PFSK-1 (cell line): ENCODE results near the gene MACROD1.

Source experiments
- FOXP2 ChIP-seq: optimal IDR thresholded peaks from 2 replicates; pipeline ENCODE3; 2011; ENCODE audit warnings: borderline replicate concordance, control low read depth, inconsistent platforms; ENCODE audit not compliant: insufficient read depth; ENCODE audit errors: extremely low read length, extremely low read depth
- POLR2AphosphoS5 ChIP-seq: IDR thresholded peaks from 2 replicates; pipeline ENCODE4 v1.6.1; 2012; ENCODE audit warnings: low read depth, mild to moderate bottlenecking, control low read depth, low read length, moderate library complexity
- SIN3A ChIP-seq: IDR thresholded peaks from 2 replicates; pipeline ENCODE4 v1.6.1; 2012; ENCODE audit warnings: mild to moderate bottlenecking, low read length, moderate library complexity, borderline replicate concordance; ENCODE audit not compliant: insufficient read depth
- TAF1 ChIP-seq: IDR thresholded peaks from 2 replicates; pipeline ENCODE4 v1.6.1; 2012; ENCODE audit warnings: low read length, control low read depth, borderline replicate concordance; ENCODE audit not compliant: insufficient read depth
- TF ChIP-seq, protein P1 (sequence below), 2 experiments: IDR thresholded peaks; 2 replicates each; pipeline versions ENCODE4 v1.6.1 to v1.8.0; 2011 to 2012; ENCODE audit warnings: low read depth in 2 of 2, low read length in 2 of 2, control low read depth in 1 of 2, inconsistent platforms in 1 of 2, mild to moderate bottlenecking in 1 of 2, moderate library complexity in 1 of 2; ENCODE audit not compliant: insufficient read depth in 1 of 2

Gene MACROD1

DNA sequence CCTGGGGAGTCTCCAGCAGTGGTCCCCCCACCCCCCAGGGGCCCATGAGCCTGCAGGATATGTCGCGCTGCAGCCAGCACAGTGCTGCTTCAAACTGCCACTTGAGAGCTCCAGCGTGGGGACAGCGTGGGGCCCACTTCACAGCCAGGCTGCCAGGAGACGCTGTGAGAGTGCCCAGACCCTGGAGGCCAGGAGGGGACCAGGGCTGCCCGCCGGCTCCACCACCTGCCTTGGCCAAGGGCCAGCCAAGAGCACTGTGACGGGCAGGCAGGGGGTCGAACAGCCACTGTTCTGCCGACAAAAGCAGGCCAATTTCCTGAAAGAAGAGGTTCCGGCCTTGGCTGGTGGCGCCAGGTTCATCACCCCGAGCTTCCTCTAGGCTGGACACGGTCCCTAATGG, 70.0 kb downstream of the MACROD1 start:
- no peak for TF ChIP-seq TAF1
- TF ChIP-seq SIN3A: no peak
- TF ChIP-seq, protein P1, sequence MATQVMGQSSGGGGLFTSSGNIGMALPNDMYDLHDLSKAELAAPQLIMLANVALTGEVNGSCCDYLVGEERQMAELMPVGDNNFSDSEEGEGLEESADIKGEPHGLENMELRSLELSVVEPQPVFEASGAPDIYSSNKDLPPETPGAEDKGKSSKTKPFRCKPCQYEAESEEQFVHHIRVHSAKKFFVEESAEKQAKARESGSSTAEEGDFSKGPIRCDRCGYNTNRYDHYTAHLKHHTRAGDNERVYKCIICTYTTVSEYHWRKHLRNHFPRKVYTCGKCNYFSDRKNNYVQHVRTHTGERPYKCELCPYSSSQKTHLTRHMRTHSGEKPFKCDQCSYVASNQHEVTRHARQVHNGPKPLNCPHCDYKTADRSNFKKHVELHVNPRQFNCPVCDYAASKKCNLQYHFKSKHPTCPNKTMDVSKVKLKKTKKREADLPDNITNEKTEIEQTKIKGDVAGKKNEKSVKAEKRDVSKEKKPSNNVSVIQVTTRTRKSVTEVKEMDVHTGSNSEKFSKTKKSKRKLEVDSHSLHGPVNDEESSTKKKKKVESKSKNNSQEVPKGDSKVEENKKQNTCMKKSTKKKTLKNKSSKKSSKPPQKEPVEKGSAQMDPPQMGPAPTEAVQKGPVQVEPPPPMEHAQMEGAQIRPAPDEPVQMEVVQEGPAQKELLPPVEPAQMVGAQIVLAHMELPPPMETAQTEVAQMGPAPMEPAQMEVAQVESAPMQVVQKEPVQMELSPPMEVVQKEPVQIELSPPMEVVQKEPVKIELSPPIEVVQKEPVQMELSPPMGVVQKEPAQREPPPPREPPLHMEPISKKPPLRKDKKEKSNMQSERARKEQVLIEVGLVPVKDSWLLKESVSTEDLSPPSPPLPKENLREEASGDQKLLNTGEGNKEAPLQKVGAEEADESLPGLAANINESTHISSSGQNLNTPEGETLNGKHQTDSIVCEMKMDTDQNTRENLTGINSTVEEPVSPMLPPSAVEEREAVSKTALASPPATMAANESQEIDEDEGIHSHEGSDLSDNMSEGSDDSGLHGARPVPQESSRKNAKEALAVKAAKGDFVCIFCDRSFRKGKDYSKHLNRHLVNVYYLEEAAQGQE (IDR thresholded peaks at IDR 0.05; ENCODE audit: insufficient read depth in 1 of 2, low read depth in 2 of 2, low read length in 2 of 2): no peak
- TF ChIP-seq FOXP2: no peak
- no peak for TF ChIP-seq POLR2AphosphoS5

DNA sequence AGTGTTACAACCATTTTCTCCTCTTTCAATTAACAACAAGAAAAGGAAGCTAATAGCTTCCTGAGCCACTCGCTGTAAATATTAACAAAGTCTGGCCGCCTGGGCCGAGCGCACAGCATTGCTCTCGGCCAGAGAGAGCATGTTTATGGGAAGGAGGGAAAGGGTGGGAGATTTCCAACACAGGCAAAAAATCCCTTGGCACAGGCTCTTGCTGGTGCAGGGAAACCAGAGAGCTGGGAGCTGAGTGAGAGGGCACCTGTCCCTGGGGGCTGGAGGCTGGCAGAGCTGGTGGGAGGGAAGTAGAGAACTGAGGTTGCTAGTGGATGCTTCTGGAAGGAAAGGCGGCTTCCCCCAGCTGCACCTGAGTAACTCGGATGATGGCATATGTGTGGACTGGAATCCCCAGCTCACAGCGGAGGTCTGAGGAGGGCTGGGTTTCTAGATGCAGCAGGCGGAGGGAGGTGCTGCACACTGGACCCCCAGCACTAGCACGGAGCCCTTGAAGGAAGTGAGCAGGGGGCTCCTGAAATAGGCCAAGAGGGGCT, 70.6 kb downstream of the MACROD1 start:
- TF ChIP-seq SIN3A (no peak), POLR2AphosphoS5 (no peak), TAF1 (no peak), FOXP2 (no peak)
- TF ChIP-seq, protein P1 (IDR thresholded peaks at IDR 0.05; ENCODE audit: insufficient read depth in 1 of 2, low read depth in 2 of 2, low read length in 2 of 2): no peak

DNA sequence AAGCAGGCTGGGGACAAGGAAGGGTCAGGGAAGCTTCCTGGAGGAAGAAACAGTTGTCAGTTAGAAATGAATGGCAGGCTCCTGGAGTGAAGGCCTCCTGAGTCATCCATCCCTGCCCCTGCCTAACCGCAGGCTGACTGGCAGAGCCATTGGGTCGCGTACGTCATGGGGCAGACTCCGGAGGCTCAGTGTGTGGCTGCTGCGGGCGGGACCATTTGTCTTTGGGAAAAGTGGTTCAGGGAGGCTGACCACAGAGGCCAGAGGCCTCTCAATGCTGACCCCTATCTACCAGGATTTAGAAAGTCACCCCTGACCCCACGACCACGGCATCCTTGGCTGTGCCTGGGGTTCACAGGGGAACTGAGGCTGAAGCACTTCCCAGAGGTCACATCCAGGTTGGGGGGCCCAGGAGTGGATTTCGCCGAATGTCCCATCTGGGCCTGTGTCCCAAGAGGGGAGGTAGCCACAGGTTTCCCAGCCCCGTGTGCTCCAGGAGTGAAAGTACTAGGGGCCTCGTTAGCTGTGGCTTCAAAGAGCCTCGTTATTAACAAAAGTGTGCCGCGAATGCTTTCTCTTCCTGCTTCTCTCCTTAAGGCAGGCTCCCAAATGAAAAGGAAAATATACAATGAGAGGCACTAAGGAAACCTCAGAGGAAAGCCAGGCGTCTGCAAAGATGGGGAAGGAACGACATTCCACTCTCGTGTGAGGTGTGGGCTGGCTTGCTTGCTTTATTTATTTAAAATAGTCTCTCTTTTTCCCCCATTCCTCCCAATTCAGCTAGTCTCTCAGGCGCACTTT, 71.3 kb downstream of the MACROD1 start:
- no peak for TF ChIP-seq SIN3A
- TF ChIP-seq TAF1: no peak
- TF ChIP-seq POLR2AphosphoS5: no peak
- TF ChIP-seq, protein P1 (IDR thresholded peaks at IDR 0.05; ENCODE audit: insufficient read depth in 1 of 2, low read depth in 2 of 2, low read length in 2 of 2): no peak
- TF ChIP-seq FOXP2: no peak

DNA sequence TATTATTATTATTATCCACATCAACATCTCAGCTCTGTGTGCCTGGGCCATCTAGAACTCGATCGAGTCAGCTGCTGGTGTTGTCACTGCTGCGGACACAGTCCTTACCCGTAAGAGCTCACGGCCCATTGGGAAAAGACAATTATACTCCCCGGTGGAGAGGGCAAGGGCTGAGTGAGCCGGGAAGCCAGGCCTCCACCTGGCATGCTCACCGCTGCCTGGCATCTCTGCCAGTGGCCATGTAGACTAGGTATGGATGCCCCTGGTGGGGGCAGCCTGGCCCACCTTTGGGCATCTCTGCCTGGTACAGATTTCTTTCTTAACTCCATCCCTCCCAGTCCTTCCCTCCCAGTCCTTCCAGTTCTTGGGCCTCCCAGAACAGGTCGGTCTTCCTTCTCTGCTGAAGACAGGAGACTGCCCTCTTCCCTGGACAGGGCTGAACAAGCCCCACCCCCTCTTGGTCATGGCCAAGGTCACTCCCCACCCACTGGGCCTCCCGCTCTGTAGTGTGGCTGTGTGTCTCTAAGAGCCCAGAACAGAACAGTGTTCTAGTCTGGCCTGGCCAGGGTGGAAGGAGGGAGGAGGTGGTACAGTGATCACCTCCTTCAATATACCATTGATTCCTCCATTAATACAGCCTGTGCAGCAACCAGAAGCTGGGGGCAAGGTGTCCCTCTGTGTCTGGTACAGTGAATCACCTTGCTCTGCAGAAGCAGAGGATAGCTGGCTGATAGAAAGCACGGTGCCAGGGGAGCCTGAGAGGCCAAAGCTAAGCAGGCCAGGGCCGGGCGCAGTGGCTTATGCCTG, 72.5 kb downstream of the MACROD1 start:
- TF ChIP-seq FOXP2: no peak
- no peak for TF ChIP-seq POLR2AphosphoS5
- TF ChIP-seq, protein P1 (IDR thresholded peaks at IDR 0.05; ENCODE audit: insufficient read depth in 1 of 2, low read depth in 2 of 2, low read length in 2 of 2): no peak
